Measurements from ENCODE around the gene NSUN4. TPM values are rescaled to one million over a fixed set of nuclear protein-coding genes. Genes with fewer than 3 reads are reported as not detected.

NSUN4 gene
- total and polyA plus RNA-seq, 2 of the 13 experiments (the other 11 are each of a cell fraction or from before 2014, with no cell fraction given) = 21.5 to 23.5 TPM

DNA sequence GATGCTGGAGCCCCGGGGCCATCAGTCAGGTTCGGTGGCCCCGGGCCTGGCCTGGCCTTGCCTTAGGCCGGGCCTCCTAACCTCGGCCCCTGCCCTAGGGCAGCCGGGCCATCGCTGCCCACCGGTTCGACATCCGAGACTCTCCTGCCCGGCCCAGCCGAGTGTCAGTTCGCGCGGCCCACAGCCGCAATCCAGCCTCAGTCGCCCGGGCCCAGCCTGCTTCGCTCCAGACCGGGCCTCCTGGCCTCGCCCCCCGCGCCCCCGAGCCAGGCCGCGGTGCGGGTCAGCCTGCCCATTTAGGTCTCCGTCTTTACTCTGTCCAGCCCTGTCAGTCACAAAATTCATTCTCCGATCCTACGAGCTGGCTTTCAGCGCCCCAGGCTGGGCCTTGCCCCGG is 38.0 kb upstream of the NSUN4 start (continued):
- TF ChIP-seq, protein P1, sequence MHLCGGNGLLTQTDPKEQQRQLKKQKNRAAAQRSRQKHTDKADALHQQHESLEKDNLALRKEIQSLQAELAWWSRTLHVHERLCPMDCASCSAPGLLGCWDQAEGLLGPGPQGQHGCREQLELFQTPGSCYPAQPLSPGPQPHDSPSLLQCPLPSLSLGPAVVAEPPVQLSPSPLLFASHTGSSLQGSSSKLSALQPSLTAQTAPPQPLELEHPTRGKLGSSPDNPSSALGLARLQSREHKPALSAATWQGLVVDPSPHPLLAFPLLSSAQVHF (CRISPR knock-in tag; IDR thresholded peaks at IDR 0.05) = no peak; the same call in 1 of the 2 replicates
- TF ChIP-seq ZNF510 (CRISPR knock-in tag; IDR thresholded peaks at IDR 0.05; ENCODE audit: low read depth) (no peak), ONECUT2 (CRISPR knock-in tag; IDR thresholded peaks at IDR 0.05) (no peak), CCDC6 (CRISPR knock-in tag; IDR thresholded peaks at IDR 0.05) (peak; percentile 57; the same call in 1 of the 2 replicates), MXD1 (CRISPR knock-in tag; IDR thresholded peaks at IDR 0.05) (no peak; the same call in 1 of the 2 replicates), ZNF776 (CRISPR knock-in tag; IDR thresholded peaks at IDR 0.05) (peak; percentile 39; the same call in 1 of the 2 replicates), ZNF225 (CRISPR knock-in tag; IDR thresholded peaks at IDR 0.05) (peak; percentile 19; the same call in 1 of the 2 replicates), CEBPB (IDR thresholded peaks at IDR 0.05; ENCODE audit: borderline replicate concordance, low read depth, low read length) (no peak), USF2 (IDR thresholded peaks at IDR 0.05; ENCODE audit: low read depth, low read length) (no peak), USF2 (CRISPR knock-in tag; IDR thresholded peaks at IDR 0.05; ENCODE audit: borderline replicate concordance) (no peak), HOXA7 (CRISPR knock-in tag; IDR thresholded peaks at IDR 0.05) (no peak), ZNF704 (CRISPR knock-in tag; IDR thresholded peaks at IDR 0.05; ENCODE audit: borderline replicate concordance) (no peak), ZNF616 (CRISPR knock-in tag; IDR thresholded peaks at IDR 0.05; ENCODE audit: low read depth) (no peak), SSRP1 (CRISPR knock-in tag; IDR thresholded peaks at IDR 0.05) (no peak), ELF3 (CRISPR knock-in tag; IDR thresholded peaks at IDR 0.05) (no peak), ZFP36 (IDR thresholded peaks at IDR 0.05; ENCODE audit: borderline replicate concordance, low read depth, low read length, partially characterized antibody) (no peak), HMG20A (CRISPR knock-in tag; IDR thresholded peaks at IDR 0.05; ENCODE audit: borderline replicate concordance) (no peak), ZNF619 (CRISPR knock-in tag; IDR thresholded peaks at IDR 0.05) (no peak), BRD4 (CRISPR knock-in tag; IDR thresholded peaks at IDR 0.05) (peak; percentile 77; the same call in 1 of the 2 replicates), BCL3 (CRISPR knock-in tag; IDR thresholded peaks at IDR 0.05) (no peak), CAMTA2 (CRISPR knock-in tag; IDR thresholded peaks at IDR 0.05; ENCODE audit: borderline replicate concordance) (peak; percentile 38; the same call in 1 of the 2 replicates), MEIS2 (CRISPR knock-in tag; IDR thresholded peaks at IDR 0.05) (peak; percentile 55; the same call in 1 of the 2 replicates), ZNF30 (CRISPR knock-in tag; IDR thresholded peaks at IDR 0.05) (peak; percentile 55; the same call in 1 of the 2 replicates), ZFX (CRISPR knock-in tag; IDR thresholded peaks at IDR 0.05; ENCODE audit: low read depth) (peak; percentile 60)
- TF ChIP-seq, protein P2, sequence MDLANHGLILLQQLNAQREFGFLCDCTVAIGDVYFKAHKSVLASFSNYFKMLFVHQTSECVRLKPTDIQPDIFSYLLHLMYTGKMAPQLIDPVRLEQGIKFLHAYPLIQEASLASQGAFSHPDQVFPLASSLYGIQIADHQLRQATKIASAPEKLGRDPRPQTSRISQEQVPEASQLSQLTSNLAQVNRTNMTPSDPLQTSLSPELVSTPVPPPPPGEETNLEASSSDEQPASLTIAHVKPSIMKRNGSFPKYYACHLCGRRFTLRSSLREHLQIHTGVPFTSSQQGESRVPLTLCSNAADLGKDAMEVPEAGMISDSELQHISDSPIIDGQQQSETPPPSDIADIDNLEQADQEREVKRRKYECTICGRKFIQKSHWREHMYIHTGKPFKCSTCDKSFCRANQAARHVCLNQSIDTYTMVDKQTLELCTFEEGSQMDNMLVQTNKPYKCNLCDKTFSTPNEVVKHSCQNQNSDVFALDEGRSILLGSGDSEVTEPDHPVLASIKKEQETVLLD (CRISPR knock-in tag; IDR thresholded peaks at IDR 0.05; ENCODE audit: low read depth) = no peak

All from HepG2 (cell line).